Keratinocyte (primary cell): ENCODE data around the gene TIMM29. TPM values are rescaled to one million over a fixed set of nuclear protein-coding genes. Genes with fewer than 3 reads are reported as not detected.

Source experiments
- DNase-seq: peaks from one replicate; pipeline ENCODE4 v3.0.0-alpha.2; 2011; ENCODE audit warnings: low read depth, missing footprints, low spot score
- FAIRE-seq: peaks from 2 replicates; lab custom pipeline; 2011; peaks lifted over from hg19 to GRCh38; lab: Jason Lieb, UNC
- H2AFZ ChIP-seq: 2 replicates; pipeline ENCODE4 v1.6.0; 2012; ENCODE audit warnings: low read length, control low read depth, inconsistent platforms; ENCODE audit not compliant: control insufficient read depth
- H3K27ac ChIP-seq: 2 replicates; pipeline ENCODE4 v1.5.1; 2011; ENCODE audit warnings: low read length; ENCODE audit not compliant: control insufficient read depth, insufficient read depth
- H3K27me3 ChIP-seq: 3 replicates; pipeline ENCODE4 v1.6.0; 2011; ENCODE audit warnings: low read length; ENCODE audit not compliant: control insufficient read depth, insufficient read depth; ENCODE audit errors: extremely low read depth
- H3K36me3 ChIP-seq, 2 experiments: 2 replicates in 1 of 2; 3 replicates in 1 of 2; pipeline ENCODE4 v1.5.1; 2011; ENCODE audit warnings: low read length in 2 of 2, mild to moderate bottlenecking in 1 of 2; ENCODE audit not compliant: control insufficient read depth in 2 of 2, insufficient read depth in 2 of 2; ENCODE audit errors: extremely low read depth in 1 of 2
- H3K4me1 ChIP-seq: 3 replicates; pipeline ENCODE4 v1.5.1; 2011; ENCODE audit warnings: low read length; ENCODE audit not compliant: control insufficient read depth, insufficient read depth; ENCODE audit errors: extremely low read depth
- H3K4me2 ChIP-seq: 3 replicates; pipeline ENCODE4 v1.6.0; 2011; ENCODE audit warnings: low read depth, low read length; ENCODE audit not compliant: control insufficient read depth, insufficient read depth; ENCODE audit errors: extremely low read depth
- H3K4me3 ChIP-seq, 3 experiments: fragments of 200-600 bp in 1 of 3; sonication (generic) in 1 of 3; 2 replicates in 2 of 3; 3 replicates in 1 of 3; pipeline ENCODE4 v1.5.1; 2011 to 2016; ENCODE audit warnings: low read length in 3 of 3, mild to moderate bottlenecking in 3 of 3, control low read depth in 2 of 3, inconsistent platforms in 1 of 3, low read depth in 1 of 3, mixed read lengths in 1 of 3, mixed run types in 1 of 3, moderate library complexity in 1 of 3; ENCODE audit not compliant: control insufficient read depth in 2 of 3, insufficient read depth in 2 of 3; ENCODE audit errors: extremely low read depth in 1 of 3
- H3K79me2 ChIP-seq: 2 replicates; pipeline ENCODE4 v1.6.0; 2012; ENCODE audit warnings: low read length; ENCODE audit not compliant: control insufficient read depth, insufficient read depth
- H3K9ac ChIP-seq: 3 replicates; pipeline ENCODE4 v1.6.0; 2011; ENCODE audit warnings: low read length; ENCODE audit not compliant: control insufficient read depth, insufficient read depth; ENCODE audit errors: extremely low read depth
- H3K9me1 ChIP-seq: 3 replicates; pipeline ENCODE4 v1.6.0; 2011; ENCODE audit warnings: low read length; ENCODE audit not compliant: control insufficient read depth, insufficient read depth; ENCODE audit errors: extremely low read depth
- H3K9me3 ChIP-seq: 2 replicates; pipeline ENCODE4 v1.5.1; 2012; ENCODE audit warnings: low read depth, low read length; ENCODE audit not compliant: control insufficient read depth
- H4K20me1 ChIP-seq: 3 replicates; pipeline ENCODE4 v1.6.0; 2011; ENCODE audit warnings: low read length; ENCODE audit not compliant: control insufficient read depth, insufficient read depth; ENCODE audit errors: extremely low read depth
- CTCF ChIP-seq, 3 experiments: IDR thresholded peaks in 1 of 3; conservative IDR thresholded peaks in 1 of 3; optimal IDR thresholded peaks in 1 of 3; 2 replicates in 2 of 3; 3 replicates in 1 of 3; pipeline versions ENCODE3 to v1.5.1; 2011; ENCODE audit warnings: low read length in 3 of 3, mild to moderate bottlenecking in 3 of 3, moderate library complexity in 2 of 3, control low read depth in 1 of 3, inconsistent platforms in 1 of 3; ENCODE audit not compliant: insufficient read depth in 2 of 3; ENCODE audit errors: extremely low read depth in 1 of 3
- EZH2 ChIP-seq: IDR thresholded peaks from one replicate; pipeline ENCODE4 v1.6.1; 2012; ENCODE audit warnings: inconsistent platforms, mild to moderate bottlenecking, low read length, moderate library complexity
- dilution Hi-C: fragments of 300-500 bp; cut with MboI; formaldehyde crosslinking; loops from one replicate; pipeline ENCODE4 v1.7.0; 2020; ENCODE audit warnings: low sequenced_read_pairs; ENCODE audit not compliant: extremely low pct_ligation_motif_present
- polyA plus RNA-seq, 5 experiments: library from polyadenylated mRNA; depleted of rRNA in 3 of 5; stranded (reverse) in 3 of 5; stranded (forward) in 1 of 5; unstranded in 1 of 5; fragments of >200 nt; gene quantifications; 1 replicate in 1 of 5; 2 replicates in 3 of 5; 3 replicates in 1 of 5; pipeline versions ENCODE4 v1.2.1 to v1.2.3, GENCODE V29; 2011 to 2012; ENCODE audit warnings: missing spikeins in 2 of 5, low read depth in 1 of 5, low replicate concordance in 1 of 5

TIMM29 gene
- polyA plus RNA-seq, 1 donor (not counting 4 experiments of a cell fraction or from before 2014, with no cell fraction given): 8.4 TPM

- H3K27me3 ChIP-seq: no peaks in the 10 kb centered on the region
- no peaks in the 10 kb centered on the region for H3K9me1 ChIP-seq
- H3K4me2 ChIP-seq: no peak overlapping the region
- H3K4me1 ChIP-seq: peaks cover 4% of the 10 kb centered on the region
- DNase-seq: no peak
- H3K9me3 ChIP-seq: no peaks in the 10 kb centered on the region
- no peak overlapping the region for H3K9ac ChIP-seq
- no peaks in the 10 kb centered on the region for H3K79me2 ChIP-seq
- H3K27ac ChIP-seq: no peak overlapping the region
- no peak overlapping the region for H3K4me3 ChIP-seq
- H2AFZ ChIP-seq: no peak overlapping the region
- no peak for FAIRE-seq
- dilution Hi-C loops: no loop called here
- TF ChIP-seq EZH2 (no peak), CTCF (optimal IDR thresholded peaks at IDR 0.05 in 1 of 3, IDR thresholded peaks at IDR 0.05 in 1 of 3, conservative IDR thresholded peaks at IDR 0.05 in 1 of 3; ENCODE audit: extremely low read depth in 1 of 3, insufficient read depth in 2 of 3, low read length in 3 of 3) (no peak)
- peaks cover 19 to 20% of the 10 kb centered on the region in 2 experiments for H3K36me3 ChIP-seq
- no peaks in the 10 kb centered on the region for H4K20me1 ChIP-seq
Measured at GRCh38 chr19:10913716-10914340, 14.8 kb upstream of the TIMM29 start.

GRCh38 chr19:10915130-10916091 lies 13.2 kb upstream of the TIMM29 start:
- H3K4me3 ChIP-seq: no peak overlapping the region
- H4K20me1 ChIP-seq: no peaks in the 10 kb centered on the region
- H3K4me2 ChIP-seq: no peak overlapping the region
- H3K9me3 ChIP-seq: no peaks in the 10 kb centered on the region
- H3K27me3 ChIP-seq: no peaks in the 10 kb centered on the region
- no peak for FAIRE-seq
- H3K9me1 ChIP-seq: no peaks in the 10 kb centered on the region
- no peak overlapping the region for H3K27ac ChIP-seq
- H3K79me2 ChIP-seq: no peaks in the 10 kb centered on the region
- DNase-seq: no peak
- peaks cover 4% of the 10 kb centered on the region for H3K4me1 ChIP-seq
- H2AFZ ChIP-seq: no peak overlapping the region
- dilution Hi-C loops: no loop called here
- H3K9ac ChIP-seq: no peak overlapping the region
- H3K36me3 ChIP-seq: peaks cover 26 to 29% of the 10 kb centered on the region in 2 experiments
- TF ChIP-seq CTCF (optimal IDR thresholded peaks at IDR 0.05 in 1 of 3, IDR thresholded peaks at IDR 0.05 in 1 of 3, conservative IDR thresholded peaks at IDR 0.05 in 1 of 3; ENCODE audit: extremely low read depth in 1 of 3, insufficient read depth in 2 of 3, low read length in 3 of 3) (no peak), EZH2 (no peak)
